T-helper 17 cell (primary cell): Measurements from ENCODE around the gene DQX1. TPM values are rescaled to one million over a fixed set of nuclear protein-coding genes. Genes with fewer than 3 reads are reported as not detected.
A peak's percentile ranks its signal among the peaks of the same experiment; 100 is the strongest.

Experiments
- ATAC-seq: fragments of 150-1000 bp; cut with Tn5 transposase; 2 replicates; pipeline ENCODE4 v1.10.0; 2021; ENCODE audit warnings: mild to moderate bottlenecking, moderate library complexity
- DNase-seq, 3 donors: peaks; one replicate each; pipeline versions ENCODE4 v3.0.0 to v3.0.0-alpha.2; 2020 to 2021
- H3K9me3 ChIP-seq: one replicate; pipeline ENCODE4 v1.7.0; 2013; ENCODE audit warnings: low read length, mild to moderate bottlenecking; ENCODE audit not compliant: control insufficient read depth, poor library complexity, severe bottlenecking
- H3K27ac Mint-ChIP-seq: one replicate; pipeline ENCODE4 v1.8.0; 2022; ENCODE audit warnings: mild to moderate bottlenecking, moderate library complexity, mixed read lengths
- H3K27me3 Mint-ChIP-seq: one replicate; pipeline ENCODE4 v1.8.0; 2022; ENCODE audit warnings: mixed read lengths
- H3K36me3 Mint-ChIP-seq: one replicate; pipeline ENCODE4 v1.8.0; 2022; ENCODE audit warnings: low read depth, mixed read lengths
- H3K4me1 Mint-ChIP-seq: one replicate; pipeline ENCODE4 v1.8.0; 2022; ENCODE audit warnings: mild to moderate bottlenecking, mixed read lengths
- H3K4me3 Mint-ChIP-seq: one replicate; pipeline ENCODE4 v1.8.0; 2022; ENCODE audit warnings: mild to moderate bottlenecking, moderate library complexity, mixed read lengths
- total RNA-seq, 4 donors: library from RNA in 2 of 4; stranded (reverse) in 2 of 4; gene quantifications; one replicate each; pipeline ENCODE4 v1.2.3 and lab custom pipeline; 2022 to 2026

DQX1 gene
- total RNA-seq, 2 donors from 2014 or later: 0.23 TPM; not detected in 1

DNA sequence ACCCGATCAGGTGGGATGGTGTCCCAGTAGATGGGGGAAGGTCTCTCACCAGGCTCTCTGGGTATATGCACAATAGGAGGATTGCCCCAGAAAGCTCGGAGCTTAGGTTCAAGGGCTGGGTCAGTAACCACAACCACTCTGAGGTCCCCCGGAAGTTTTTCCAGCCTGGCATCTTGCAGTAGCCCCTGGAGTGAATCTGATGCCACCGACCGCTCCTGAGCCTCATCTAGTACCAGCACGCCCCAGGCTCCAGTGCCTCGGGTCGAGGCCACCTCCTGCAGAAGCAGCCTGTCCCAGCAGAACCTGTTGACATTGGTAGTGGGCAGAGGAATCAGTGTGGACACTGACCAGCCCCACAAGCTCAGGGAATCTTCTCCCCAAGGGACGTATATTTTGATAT lies 2.0 kb downstream of the DQX1 start:
- Mint-ChIP-seq H3K27ac (no peak overlapping the region), H3K27me3 (peaks cover 18% of the 10 kb centered on the region), H3K4me3 (no peak overlapping the region), H3K4me1 (peaks cover 21% of the 10 kb centered on the region), H3K36me3 (peaks cover 16% of the 10 kb centered on the region)
- ATAC-seq: no peak
- DNase-seq: no peak
- no peaks in the 10 kb centered on the region for H3K9me3 ChIP-seq

DNA sequence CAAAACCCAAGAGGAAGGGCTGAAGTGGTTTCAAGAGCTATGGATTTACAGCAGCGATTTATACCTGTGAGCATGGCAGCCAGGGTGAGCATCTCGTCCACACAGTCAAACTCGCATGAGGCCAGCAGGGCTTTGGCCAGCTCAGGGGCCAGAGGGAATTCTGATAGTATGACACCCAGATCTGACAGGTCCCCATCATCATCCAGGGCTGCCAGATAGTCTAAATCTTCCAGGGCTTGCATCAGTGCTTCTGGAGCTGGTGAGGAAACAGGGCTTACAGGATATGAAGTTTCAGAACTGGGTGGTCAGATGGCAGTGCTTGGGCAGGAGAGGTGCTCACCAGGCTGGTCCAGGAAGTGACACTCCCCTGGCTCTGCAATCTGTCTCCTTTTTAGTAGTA lies 3.5 kb downstream of the DQX1 start:
- Mint-ChIP-seq H3K27me3 (peaks cover 33% of the 10 kb centered on the region), H3K4me1 (peaks cover 13% of the 10 kb centered on the region), H3K27ac (no peak overlapping the region), H3K36me3 (peaks cover 11% of the 10 kb centered on the region), H3K4me3 (no peak overlapping the region)
- no peak for ATAC-seq
- DNase-seq: no peak
- no peaks in the 10 kb centered on the region for H3K9me3 ChIP-seq

DNA sequence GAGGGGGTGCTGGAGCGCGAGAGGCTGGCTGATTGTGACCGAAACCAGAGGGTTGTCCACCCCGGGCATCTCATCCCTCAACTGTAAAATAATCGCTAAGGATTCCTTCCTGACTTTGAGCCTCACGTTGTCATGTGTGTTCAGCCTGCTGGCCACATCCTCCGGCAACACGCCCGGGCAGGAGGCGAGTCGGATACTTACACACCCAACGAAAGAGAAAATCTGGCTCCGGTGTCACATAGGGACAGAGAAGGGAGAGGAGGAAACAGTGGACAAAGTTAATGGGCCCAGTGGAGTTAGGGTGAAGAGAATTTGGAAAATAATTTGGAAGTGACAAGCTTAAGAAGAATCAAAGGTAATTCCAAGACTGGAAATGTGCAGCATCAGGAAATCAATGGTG lies 9.4 kb downstream of the DQX1 start:
- H3K9me3 ChIP-seq: no peaks in the 10 kb centered on the region
- H3K27me3 Mint-ChIP-seq: peaks cover 61% of the 10 kb centered on the region
- DNase-seq: no peak
- no peak for ATAC-seq
- peak overlapping the region; percentile 77 for H3K4me3 Mint-ChIP-seq
- H3K4me1 Mint-ChIP-seq: peaks cover 21% of the 10 kb centered on the region
- H3K27ac Mint-ChIP-seq: peak overlapping the region; percentile 61
- H3K36me3 Mint-ChIP-seq: peaks cover 7% of the 10 kb centered on the region

DNA sequence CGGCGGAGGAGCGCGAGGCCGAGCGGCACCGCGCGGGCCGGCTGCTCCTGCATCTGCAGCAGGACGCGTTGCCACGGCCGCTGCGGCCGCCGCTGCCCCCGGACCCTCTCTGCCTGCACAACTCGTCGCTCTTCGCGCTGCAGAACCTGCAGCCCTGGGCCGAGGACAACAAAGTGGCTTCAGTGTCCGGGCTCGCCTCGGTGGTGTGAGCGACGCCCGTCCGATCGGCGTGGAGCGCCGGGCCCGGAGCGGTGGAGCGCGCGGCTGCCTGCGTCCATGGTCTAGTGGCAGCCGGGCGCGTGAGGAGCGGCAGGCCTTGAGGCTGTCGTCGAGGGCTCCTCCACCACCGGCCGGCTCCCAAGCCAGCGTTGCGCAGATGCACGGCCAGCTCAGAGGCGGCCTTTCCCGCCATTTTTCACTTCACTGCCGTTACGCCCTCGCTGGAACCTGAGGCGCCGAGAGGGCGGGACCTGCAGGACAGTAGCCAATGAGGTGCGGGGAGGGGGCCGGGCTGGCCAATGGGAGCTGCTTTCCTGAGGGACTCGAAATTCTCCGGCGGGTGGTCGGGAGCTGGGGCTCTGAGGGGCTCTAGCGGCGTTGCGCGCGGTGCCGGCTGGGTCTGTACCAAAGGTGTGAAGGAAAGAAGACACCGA lies 9.9 kb downstream of the DQX1 start:
- peak; percentile 87 for ATAC-seq
- H3K27me3 Mint-ChIP-seq: peaks cover 61% of the 10 kb centered on the region
- peak overlapping the region; percentile 77 for H3K4me3 Mint-ChIP-seq
- peaks cover 21% of the 10 kb centered on the region for H3K4me1 Mint-ChIP-seq
- DNase-seq: peak; percentile 59 to 68 (median 67)
- peak overlapping the region; percentile 61 for H3K27ac Mint-ChIP-seq
- no peaks in the 10 kb centered on the region for H3K9me3 ChIP-seq
- peaks cover 7% of the 10 kb centered on the region for H3K36me3 Mint-ChIP-seq

DNA sequence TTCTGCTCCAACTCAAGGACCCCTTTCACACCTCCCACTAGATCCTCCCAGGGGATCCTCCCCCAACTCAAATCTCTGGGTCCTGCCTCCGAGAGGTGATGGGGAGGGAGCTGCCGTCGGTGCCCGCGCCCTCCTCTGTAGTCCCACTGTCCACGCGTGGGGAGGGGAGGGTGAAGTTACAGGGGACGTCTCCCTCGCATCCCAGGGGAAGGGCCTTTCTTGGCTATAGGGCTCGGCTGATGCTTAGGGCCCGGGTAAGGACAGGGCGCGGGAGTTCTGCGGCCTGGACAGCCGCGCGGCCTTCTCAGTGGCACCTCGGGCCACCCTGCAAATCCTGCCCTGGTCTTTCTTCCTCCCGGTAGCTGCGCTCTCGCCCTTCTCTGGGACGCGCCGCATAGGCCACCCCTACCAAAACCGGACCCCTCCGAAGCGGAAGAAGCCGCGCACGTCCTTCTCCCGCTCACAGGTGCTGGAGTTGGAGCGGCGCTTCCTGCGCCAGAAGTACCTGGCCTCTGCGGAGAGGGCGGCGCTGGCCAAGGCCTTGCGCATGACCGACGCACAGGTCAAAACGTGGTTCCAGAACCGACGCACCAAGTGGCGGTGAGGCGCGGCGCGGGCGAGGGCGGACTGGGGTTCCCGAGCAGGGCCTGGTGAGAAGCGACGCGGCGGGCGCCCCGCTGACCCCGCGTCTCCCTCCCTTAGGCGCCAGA lies 10.6 kb downstream of the DQX1 start:
- H3K27me3 Mint-ChIP-seq: peaks cover 57% of the 10 kb centered on the region
- peak overlapping the region; percentile 91 for H3K4me3 Mint-ChIP-seq
- H3K36me3 Mint-ChIP-seq: peaks cover 6% of the 10 kb centered on the region
- peaks cover 21% of the 10 kb centered on the region for H3K4me1 Mint-ChIP-seq
- no peak for ATAC-seq
- H3K9me3 ChIP-seq: no peaks in the 10 kb centered on the region
- H3K27ac Mint-ChIP-seq: peak overlapping the region; percentile 41
- DNase-seq: no peak

DNA sequence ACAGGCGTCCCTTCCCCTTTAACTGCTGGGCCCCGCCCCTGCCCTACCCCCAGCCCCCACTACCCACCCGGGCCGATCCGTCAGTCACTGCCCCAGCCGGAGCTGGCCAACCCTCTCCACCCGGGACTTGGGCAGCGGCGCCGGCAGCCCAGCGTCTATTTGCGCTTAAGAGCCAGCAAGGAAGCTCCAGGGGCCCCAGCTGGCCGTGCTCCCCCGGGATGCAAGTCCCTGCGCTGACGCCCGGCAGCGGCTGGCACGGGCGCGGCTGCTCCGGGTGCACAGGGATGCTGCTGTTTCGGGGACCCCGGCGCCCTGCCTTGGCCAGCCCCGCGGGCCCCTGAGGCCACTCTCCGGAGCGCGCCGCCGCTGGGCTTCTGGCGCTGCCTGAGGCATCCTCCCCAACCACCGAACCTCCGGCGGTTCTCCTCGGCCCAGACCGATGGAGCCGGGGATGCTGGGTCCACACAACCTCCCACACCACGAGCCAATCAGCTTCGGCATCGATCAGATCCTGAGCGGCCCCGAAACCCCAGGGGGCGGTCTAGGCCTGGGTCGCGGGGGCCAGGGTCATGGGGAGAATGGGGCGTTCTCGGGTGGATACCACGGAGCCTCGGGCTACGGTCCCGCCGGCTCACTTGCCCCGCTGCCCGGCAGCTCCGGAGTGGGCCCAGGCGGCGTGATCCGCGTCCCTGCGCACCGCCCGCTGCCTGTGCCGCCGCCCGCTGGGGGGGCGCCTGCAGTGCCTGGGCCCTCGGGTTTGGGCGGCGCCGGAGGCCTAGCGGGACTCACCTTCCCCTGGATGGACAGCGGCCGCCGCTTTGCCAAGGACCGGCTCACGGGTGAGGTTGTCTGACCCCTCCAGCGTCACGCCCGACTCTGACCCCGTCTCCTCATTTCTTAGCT lies 11.4 kb downstream of the DQX1 start, which contains the start of gene TLX2:
TLX2 (plus strand) TSS at position 83 of the 903 bp plus-strand sequence; CDS start at position 440, 357 bp downstream.
- DNase-seq (no peak), ATAC-seq (peak; percentile 15)
- Mint-ChIP-seq H3K4me1 (peaks cover 23% of the 10 kb centered on the region), H3K36me3 (peaks cover 2% of the 10 kb centered on the region), H3K4me3 (peak within 1 kb of the TSS; percentile 91), H3K27me3 (peaks cover 49% of the 10 kb centered on the region), H3K27ac (peak within 1 kb of the TSS; percentile 41)
- no peaks in the 10 kb centered on the region for H3K9me3 ChIP-seq

DNA sequence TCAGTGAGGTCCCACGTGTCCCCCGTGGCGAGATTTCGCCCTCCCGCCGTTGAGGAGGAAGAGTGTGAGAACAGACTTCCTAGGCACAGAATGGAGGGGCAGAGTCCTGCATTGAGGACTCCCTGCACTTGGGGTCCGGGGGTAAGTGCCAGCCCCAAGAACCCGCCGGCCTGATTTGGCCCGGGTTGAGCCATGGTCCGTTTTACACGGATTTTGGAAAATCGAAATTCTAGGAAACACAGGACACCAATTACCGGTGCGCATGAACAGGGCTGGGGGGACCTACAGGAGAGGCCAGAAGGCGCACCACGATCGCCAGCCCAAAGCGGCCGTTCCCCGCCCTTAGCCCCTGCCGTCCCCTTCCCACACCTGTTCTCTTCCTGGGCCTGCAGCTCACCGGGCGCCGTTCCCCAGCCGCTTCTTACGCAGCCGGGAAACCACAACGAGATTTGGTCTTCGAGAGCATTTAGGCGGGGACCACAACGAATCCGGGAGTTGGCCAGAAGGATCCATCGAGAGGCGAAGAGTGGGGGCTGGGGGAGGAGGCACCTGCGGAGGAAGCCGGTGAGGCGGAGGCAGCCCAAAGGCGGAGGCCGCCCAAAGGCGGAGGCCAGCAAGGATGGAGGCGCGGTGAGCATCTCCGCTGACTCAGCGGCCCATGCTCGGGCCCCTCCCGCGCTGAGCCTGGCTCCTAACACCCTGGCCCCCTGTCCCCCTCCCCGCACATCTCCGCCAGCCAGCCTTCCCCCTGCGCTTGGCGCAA lies 12.2 kb downstream of the DQX1 start:
- DNase-seq: no peak
- no peaks in the 10 kb centered on the region for H3K9me3 ChIP-seq
- Mint-ChIP-seq H3K4me1 (peaks cover 24% of the 10 kb centered on the region), H3K36me3 (peaks cover 2% of the 10 kb centered on the region), H3K27ac (peak overlapping the region; percentile 1), H3K27me3 (peaks cover 40% of the 10 kb centered on the region), H3K4me3 (peak overlapping the region; percentile 91)
- ATAC-seq: peak; percentile 40

DNA sequence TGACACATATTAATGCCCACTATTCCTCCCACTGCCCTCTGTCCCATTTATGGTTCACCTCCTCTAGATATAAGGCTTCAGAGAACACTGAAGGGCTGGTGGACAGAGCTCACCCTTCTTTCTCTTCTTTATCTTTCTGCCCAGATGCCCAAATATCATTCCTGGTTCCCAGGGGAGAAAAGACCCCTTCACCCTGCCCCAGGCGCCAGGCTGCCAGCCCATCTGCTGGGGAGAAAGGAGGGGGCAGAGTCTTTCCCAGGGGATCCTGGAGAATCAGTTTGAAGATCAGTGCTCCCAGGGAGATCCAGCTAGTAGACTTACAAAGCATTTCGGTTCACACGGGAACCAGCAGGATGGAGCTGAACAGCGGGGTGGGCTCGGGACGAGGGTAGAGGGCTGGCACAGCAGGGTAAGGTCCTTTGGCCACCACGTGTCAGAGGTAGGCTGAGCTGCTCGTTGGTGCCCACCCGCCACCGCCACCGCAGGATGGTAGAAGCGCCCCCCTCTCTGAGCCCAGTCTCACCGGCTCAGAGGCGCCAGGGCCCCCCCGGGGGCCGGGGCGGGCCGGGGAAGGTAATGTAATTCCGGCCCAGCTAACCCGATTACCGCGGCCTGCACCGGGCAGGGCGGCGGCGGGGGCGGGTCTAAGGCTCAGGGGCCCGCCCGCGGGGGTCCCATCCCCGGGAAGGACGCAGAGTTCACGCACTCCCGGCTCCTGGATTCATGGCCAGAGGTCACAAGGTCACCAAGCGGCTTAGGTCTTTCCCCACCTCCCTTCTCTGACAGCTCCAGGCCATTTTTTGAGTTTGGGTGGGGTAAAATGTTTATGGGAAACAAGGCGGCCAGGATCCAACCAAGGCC lies 13.1 kb downstream of the DQX1 start:
- Mint-ChIP-seq H3K4me1 (peaks cover 30% of the 10 kb centered on the region), H3K36me3 (peaks cover 2% of the 10 kb centered on the region), H3K27ac (peak overlapping the region; percentile 9), H3K4me3 (peak overlapping the region; percentile 91), H3K27me3 (peaks cover 32% of the 10 kb centered on the region)
- H3K9me3 ChIP-seq: no peaks in the 10 kb centered on the region
- no peak for DNase-seq
- ATAC-seq: no peak

DNA sequence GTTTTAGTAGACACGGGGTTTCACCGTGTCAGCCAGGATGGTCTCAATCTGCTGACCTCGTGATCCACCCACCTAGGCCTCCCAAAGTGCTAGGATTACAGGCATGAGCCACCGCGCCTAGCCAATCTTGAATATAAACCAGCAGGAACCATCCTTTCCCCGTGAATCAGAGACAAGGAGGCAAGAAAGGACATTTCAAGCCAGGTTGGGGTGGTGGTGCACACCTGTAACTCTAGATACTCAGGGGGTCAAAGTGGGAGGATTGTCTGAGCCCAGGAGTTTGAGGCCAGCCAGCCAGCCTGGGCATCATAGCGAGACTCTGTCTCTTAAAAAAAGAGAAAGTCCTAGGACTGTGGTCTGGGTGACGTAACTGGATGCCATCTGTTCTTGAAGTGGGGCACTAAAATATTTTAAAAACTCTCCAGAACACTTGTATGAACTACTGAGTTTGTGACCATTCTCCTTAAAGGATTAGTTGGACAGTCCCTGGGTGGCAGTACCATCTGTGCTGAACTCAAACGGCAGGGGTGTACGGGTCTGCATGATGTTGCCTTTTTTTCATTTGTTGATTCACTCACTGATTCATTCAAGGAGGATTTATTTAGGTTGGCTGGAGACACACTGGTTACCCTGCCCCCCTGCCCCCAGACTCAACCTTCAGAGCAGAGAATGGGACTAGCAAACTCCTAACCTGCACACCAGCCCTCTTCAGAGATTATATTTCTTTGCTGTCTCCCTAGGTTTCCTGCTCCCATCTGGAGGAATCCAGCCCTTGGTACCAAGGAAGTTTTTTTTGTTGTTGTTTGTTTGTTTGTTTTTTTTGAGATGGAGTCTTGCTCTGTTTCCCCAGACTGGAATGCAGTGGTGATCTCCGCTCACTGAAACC lies 14.7 kb downstream of the DQX1 start:
- H3K4me3 Mint-ChIP-seq: no peak overlapping the region
- H3K27me3 Mint-ChIP-seq: peaks cover 20% of the 10 kb centered on the region
- H3K9me3 ChIP-seq: no peaks in the 10 kb centered on the region
- H3K36me3 Mint-ChIP-seq: peaks cover 4% of the 10 kb centered on the region
- DNase-seq (no peak), ATAC-seq (no peak)
- peak overlapping the region; percentile 16 for H3K27ac Mint-ChIP-seq
- peaks cover 37% of the 10 kb centered on the region for H3K4me1 Mint-ChIP-seq

DNA sequence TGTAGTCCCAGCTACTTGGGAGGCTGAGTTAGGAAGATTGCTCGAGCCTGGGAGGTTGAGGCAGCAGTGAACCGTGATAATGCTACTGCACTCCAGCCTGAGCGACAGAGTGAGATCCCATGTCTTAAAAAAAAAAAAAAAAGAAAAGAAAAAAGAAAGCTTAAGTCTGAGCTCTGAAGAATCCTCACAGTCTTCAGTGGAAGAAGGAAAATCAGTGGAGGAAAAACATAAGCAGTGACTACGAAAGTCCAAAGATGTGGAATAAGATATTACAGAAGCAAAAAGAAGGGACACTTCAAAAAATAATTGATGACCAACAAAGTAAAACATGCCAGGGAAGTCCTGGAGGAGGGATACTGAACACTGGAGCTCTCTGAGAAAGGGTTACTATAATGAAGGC lies 15.8 kb downstream of the DQX1 start:
- ATAC-seq: no peak
- Mint-ChIP-seq H3K4me3 (no peak overlapping the region), H3K27ac (peak overlapping the region; percentile 56), H3K36me3 (peaks cover 4% of the 10 kb centered on the region), H3K4me1 (peaks cover 34% of the 10 kb centered on the region), H3K27me3 (peaks cover 13% of the 10 kb centered on the region)
- DNase-seq: no peak
- H3K9me3 ChIP-seq: no peaks in the 10 kb centered on the region

DNA sequence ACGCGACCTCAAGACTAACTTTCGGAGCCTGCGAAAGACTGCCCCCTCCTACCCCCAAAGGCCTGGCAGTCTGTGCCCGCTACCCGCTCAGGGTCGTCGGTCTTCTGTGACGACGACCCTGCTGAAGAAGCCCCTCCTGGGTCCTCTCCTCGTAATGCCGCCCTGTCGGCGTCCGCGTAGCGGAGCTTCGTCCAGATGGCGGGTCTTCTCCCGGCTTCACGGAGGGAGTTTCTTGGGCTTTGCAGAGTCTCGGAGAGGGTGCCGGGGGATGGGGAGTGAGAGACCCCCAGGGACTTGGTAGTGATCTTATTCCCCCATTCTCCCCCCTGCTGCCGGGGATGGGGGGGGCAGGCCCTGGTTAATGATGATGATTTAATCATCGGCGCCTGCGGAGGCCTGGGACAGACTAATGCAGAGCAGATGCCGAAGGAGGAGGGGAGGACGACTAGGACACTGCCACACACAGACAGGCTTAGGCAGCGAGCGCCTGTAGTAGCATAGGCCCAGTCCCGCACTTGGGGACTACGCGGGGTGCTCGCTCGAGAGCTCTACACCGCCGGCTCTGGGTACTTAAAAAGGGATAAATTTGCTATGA lies 18.0 kb downstream of the DQX1 start:
- Mint-ChIP-seq H3K27me3 (peaks cover 32% of the 10 kb centered on the region), H3K36me3 (peaks cover 13% of the 10 kb centered on the region), H3K27ac (peak overlapping the region; percentile 100), H3K4me3 (peak overlapping the region; percentile 99), H3K4me1 (peaks cover 38% of the 10 kb centered on the region)
- H3K9me3 ChIP-seq: no peaks in the 10 kb centered on the region
- ATAC-seq (no peak), DNase-seq (no peak)
